DMS 273 treated with DMSO at 0.1 percent for 48 hours (cell line): ENCODE measurements around the gene HGF.
A peak's percentile ranks its signal among the peaks of the same experiment; 100 is the strongest.

Experiments used
- DNase-seq: peaks from one replicate; lab custom pipeline; 2025; lab: John Stamatoyannopoulos, UW

HGF gene

DNA sequence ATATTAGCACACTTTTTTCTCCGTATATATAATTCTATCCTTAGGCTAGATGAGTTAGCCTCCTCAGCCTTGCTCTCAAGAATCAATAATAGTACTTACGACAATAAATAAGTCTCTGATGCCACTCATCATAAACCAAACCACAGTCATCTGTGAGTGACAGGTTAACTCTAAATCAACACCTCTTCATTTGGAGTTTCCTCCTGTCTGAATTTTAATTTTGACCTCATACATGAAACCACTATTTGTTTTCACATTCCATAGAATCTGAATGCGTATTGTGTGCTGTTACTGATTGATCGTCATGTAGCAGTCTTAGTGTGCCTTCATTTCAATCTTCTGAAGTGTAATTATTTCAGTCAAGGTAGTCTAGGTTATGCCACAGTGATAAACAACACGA is 85.8 kb downstream of the HGF start:
- DNase-seq: no peak

DNA sequence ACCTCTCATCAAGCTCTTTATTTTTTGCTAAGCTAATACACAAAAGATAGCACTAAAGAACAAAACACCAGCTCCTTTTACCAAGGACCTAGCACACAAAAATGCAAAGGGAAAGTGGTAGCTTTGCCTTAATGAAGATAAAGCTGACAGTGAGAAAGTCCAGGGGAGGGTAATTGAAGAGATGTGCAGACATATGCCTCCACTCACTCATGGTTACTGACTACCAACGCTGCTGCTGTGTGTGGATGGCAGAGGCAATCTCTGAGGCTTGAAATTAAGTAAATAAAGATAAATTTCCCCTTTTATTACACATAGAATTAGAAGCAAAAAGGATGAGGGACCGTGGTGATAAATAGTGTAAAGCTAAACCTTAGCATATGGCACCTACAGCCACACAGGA is 87.0 kb downstream of the HGF start:
- DNase-seq: no peak

DNA sequence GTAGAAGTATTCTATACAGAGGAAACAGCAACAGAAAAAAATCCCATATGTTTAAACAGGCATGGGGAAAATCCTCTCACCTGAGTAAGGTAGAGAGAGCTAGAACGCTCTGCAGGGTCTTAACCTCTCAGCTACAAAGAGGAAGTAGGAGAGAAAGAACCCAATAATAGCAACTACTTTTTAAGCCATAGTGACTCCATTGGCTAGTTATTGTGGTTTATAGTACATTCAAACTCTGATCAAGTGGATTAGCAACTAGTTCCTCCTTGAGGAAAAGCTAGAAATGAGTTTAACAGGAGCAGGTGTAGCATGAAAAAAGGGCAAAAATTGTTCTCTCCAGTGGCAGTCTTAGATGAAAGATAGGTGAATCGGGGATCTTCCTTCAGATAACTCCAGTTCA is 89.7 kb downstream of the HGF start:
- no peak for DNase-seq

DNA sequence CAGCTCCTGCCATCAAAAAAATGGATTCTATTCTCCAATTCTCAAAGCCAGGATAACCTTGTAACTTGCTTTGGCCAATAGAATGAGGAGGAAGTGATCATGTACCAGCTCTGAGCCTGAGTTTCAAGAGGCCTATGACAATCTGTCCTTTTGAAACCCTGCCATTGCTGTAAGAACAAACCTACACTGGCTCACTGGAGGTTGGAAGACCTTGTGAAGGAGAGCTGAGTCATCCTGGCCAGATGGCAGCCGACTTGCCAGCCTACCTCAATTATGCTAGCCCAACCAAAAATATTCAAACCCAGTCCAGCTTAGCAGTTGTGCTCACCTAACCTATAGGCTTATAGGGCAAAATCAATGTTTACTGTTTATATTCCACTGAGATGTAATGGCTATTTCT is 93.0 kb downstream of the HGF start:
- DNase-seq: peak; percentile 100

DNA sequence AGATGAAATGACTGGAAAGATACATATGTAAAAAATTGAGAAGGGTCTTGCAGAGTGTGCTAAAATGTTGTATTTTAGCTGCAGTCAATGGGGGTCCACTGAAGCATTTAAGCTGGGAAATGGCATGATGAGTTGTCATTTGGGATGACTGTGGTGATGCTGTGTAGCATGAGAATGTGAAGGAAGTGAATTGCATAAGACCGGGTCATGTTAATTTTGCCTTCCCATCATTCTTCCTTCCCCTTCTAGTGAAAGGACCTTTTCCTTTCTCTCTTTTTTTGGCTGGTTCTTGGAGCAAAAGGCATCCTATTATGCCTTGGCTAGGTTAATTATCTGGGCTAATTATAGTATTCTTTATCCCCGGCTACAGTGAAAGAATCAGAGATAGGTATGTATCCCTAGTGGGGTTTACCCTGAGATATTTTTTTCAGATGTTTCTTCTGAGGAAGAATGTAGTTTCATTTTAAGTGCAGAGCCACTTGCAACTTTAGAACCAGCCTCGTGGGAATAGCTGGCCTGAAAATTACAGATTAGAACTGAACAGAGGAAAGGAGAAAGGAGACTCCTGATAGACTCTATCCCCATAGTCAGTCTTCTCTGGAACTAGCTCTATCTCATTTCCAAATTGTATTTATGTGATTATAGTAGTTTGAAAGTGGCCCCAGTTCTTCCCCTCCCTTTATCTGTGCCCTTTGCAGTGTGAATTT is 93.6 kb downstream of the HGF start:
- DNase-seq: no peak

DNA sequence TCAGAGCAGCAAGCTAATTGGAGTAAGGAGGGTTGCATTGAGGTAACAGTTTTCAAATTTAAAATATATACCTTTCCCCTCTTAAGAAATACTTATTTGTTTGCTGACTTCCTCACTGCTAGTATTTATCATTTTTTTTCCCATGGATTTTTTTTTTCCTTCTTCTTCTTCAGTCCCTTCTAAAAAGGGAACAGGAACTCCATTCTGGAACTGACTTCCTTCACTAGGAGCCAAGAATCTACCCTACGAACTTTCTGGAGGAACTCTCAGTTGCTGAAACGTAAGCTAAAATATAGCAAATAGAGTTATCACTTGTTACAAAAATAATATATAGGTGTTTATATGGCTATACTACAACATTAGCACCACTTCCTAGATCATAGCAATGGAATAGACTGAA is 95.4 kb downstream of the HGF start:
- DNase-seq: no peak

DNA sequence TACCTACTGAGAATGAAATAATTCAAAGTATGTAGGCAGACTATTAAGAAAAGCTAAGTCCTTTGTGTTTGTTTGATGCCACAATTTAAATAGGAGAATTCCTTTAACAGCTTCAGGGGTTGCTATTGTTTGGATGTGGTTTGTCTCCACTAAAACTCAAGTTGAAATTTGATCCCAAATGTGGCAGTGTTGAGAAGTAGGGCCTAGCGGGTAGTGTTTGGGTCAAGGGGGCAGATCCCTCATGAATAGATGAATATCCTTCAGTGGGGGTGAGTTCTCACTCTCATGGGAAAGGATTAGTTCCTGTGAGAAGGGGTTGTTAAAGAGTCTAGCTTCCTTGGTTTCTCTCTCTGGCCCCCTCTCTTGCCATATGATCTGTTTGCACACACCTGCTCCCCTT is 97.0 kb downstream of the HGF start:
- DNase-seq: peak; percentile 94

DNA sequence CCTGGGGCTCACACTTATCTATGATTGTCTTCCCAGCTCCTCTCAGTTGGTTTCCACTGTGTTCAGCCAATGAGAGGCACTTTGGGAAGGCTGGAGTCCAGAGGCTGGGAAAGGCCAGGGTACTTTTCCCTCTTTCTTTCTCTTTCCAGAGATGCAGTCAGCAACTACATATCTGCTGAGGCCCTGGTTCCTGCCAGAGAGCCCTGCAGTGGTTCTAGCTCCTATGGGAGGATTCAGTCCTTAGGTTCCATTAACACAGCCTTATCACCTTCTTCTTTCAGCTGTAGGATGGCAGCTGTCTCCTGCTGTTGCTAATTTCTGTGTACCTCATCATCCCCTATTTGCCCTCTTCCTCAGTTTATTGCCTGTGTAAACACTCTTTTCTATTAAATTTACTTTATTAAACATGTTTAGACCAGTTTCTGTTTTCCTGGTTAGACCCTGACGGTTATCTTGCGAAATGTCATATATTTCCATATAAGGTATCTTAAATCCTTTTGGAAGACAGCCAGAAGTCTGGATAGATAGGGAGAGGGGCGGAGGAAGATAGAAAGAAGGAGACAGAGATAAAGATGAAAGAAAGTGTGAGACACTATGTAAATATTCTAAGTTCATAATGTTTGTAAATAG is 100.3 kb downstream of the HGF start:
- no peak for DNase-seq

DNA sequence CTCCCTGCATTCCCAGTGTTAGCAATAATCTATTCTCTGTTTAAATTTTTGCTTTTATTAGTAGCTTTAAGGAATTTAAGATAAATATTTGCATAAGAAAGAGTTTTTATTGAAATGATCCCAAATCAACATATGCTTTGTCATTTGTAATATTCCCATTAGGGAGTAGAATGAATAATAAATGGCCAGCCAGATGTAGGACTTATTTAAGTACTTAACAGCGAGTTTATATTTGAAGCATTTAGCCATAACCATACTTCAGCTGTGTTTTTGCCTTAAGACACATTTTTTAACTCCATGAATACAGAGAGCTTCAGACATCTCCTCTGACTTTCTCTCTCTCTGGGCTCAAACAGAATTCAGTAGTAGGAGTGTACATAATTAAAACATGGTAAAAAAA is 103.6 kb downstream of the HGF start:
- no peak for DNase-seq

DNA sequence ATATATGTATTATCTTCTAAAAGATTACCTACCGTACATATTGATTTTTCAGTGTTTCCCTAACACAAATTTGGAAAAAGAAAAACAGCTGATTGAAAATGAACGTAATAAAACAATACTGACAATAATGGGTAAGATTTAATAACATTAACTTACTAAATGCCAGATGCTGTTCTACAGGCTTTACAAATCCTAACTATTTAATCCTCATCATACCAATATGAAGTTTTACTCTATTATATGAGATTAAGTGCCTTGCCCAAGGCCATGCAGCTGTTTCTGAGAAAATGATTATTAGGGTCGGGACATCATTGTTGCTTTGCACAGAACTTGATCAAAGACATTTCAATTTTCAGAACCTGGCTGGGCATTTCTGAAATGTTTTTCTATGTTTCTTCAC is 104.6 kb downstream of the HGF start:
- DNase-seq: no peak

DNA sequence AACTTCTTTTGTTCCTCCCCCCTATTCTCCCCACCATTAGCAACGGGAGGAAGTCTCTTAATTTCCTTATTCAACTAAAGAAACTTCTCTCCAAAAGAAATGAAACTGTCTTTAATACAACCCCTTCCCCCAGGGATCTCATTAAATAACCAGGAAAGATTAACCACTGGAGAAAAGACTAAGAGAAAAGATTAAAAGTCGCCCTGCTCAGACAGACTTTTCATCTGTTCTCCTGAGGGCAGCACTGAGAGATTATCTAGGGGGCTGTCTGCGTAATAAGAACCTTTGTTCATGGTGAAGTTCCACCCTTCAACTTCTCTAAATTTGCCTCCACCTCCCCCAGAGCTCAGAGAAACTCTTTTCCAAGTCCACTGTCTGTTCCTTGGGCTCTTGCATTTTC is 105.5 kb downstream of the HGF start:
- no peak for DNase-seq

DNA sequence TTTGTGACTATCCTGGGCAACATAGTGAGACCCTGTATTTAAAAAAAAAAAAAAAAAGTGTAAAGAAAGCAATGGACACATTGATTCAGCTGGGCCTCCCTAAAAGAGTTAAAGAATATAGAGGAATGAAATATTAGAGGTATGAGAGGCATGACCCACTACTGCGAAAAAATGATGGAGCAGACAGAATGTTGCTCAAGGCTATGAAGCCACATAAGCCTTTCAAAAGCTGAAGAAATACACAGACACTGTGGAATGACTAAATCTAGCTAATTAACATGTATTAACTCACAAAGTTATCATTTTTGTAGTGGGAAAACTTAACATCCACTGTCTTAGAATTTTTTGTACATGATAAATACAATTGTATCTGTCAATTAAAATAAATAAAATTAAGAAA is 107.3 kb downstream of the HGF start:
- DNase-seq: no peak

DNA sequence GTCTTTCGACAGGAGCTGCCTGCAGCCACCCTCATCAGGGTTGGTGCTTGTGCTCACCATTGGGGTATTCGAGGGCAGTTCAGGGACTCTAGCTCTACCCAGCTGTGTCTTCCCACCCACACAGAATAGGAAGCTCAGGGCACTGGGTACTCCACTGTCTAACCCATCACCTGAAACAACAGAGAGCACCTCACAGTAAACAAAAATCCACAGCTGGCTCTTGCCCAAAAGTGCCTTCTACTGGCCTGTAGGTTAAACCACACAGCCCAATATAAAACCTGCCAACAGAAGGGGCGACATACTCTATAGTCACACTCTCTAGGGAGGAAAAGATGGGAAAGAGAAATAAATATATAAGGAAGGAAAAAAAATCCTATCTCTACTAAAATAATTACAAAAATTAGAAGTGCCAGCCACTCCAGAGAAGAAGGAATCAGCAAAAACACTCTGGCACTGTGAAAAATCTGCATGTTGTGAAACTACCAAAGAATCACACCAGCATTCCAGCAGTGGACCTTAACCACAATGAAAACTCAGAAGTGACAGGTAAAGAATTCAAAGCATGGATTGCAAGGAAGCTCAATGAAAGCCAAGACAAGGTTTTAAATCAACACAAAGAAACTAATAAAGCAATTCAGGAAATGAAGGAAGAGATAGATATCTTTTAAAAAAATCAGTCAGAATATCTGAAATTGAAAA is 110.0 kb downstream of the HGF start:
- DNase-seq: no peak

DNA sequence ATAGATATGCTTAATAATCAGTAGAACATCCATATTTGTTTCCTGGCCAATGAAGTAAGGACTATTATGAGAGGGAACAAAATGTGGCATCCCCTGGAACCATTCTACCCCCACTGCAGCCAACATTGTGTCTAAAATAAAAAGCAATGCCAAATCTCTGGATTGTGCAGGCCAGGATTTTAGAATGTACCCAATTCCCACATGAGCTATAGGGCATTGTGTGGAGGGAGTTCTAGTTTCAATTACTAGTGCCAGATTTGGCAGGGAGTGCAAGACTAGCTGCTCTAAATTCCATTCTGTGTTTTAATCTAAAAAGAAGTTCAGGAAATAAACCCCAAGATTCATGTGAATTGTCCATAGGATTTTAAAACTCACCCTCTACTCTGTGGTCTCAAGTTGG is 112.3 kb downstream of the HGF start:
- no peak for DNase-seq

DNA sequence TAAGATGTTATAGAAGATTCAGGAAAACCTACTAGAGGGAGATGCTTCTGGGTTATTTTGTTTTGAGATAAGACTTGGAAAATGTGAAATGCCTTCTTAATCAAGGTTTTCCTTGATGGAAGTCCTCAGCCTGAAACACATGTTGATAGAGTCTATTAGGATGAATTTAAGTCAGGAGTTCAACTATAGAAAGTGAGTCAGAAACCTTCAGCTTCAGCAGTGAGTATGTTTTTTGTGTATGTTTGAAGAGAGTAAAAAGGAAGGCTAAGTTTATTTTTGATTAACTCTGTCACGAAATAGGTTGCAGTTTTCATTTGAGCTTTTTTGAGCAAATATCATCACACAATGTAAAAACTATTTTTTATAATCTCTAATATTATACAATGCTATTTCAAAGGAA is 114.6 kb downstream of the HGF start:
- DNase-seq: no peak

DNA sequence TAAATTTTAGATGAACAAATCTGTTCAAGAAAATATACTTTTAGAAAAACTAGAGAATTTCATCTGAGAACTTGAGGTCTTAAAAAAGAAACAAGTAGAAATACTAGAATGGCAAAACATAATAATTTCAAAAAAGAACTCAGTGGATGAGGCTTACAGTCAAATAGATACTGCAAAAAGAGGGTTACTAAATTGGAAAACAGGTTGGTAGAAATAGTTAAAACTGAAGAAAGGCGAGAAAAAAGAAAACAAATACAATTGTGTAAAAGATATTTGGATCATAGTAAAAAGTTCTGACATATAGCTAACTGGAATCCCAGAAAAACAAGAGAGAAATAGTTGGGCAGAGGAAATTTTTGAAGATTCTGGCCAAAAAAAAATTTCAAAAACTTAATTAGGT is 117.6 kb downstream of the HGF start:
- DNase-seq: no peak
